Measurements from ENCODE around the gene TENT5C.

DNA sequence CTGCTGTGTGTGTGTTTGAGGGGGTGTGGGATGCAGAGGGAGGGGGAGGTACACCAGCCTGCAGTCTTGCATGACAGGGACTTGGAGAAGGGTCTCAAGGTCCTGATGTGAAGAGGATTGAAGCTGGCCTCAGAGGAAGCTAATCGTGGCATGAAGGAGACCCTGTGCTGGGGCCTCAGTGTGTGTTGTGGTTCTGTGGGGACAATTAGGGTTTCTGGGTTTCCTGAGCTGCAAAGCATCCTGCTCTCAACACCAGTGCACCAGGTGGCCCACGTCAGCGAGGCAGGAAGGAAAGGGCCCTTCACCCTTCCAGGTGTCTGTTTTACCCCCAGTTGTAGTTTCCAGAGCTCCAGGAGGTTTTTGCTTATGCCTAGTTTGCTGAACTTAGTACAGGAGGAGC lies 52.8 kb downstream of the TENT5C start:
- TF ChIP-seq POLR2A (IDR thresholded peaks at IDR 0.05): no peak
- TF ChIP-seq, protein P1, sequence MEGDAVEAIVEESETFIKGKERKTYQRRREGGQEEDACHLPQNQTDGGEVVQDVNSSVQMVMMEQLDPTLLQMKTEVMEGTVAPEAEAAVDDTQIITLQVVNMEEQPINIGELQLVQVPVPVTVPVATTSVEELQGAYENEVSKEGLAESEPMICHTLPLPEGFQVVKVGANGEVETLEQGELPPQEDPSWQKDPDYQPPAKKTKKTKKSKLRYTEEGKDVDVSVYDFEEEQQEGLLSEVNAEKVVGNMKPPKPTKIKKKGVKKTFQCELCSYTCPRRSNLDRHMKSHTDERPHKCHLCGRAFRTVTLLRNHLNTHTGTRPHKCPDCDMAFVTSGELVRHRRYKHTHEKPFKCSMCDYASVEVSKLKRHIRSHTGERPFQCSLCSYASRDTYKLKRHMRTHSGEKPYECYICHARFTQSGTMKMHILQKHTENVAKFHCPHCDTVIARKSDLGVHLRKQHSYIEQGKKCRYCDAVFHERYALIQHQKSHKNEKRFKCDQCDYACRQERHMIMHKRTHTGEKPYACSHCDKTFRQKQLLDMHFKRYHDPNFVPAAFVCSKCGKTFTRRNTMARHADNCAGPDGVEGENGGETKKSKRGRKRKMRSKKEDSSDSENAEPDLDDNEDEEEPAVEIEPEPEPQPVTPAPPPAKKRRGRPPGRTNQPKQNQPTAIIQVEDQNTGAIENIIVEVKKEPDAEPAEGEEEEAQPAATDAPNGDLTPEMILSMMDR (IDR thresholded peaks at IDR 0.05): no peak
- no peak for TF ChIP-seq EP300 (IDR thresholded peaks at IDR 0.05)

All from tibial nerve (tissue), 4 donors.